GM18505 (cell line): Measurements from ENCODE around the gene CTNNA3.

Experiments
- ATAC-seq: cut with Tn5 transposase; IDR thresholded peaks from one replicate; pipeline ENCODE4 v1.9.1; 2021; ENCODE audit not compliant: unreplicated experiment
- POLR2A ChIP-seq: IDR thresholded peaks from 4 replicates; pipeline ENCODE4 v1.6.1; 2011; ENCODE audit warnings: borderline replicate concordance; ENCODE audit not compliant: insufficient read depth, insufficient read length; ENCODE audit errors: extremely low read depth

Gene CTNNA3

GRCh38 chr10:66828957-66829356 lies 867.0 kb downstream of the CTNNA3 start:
- no peak for TF ChIP-seq POLR2A
- ATAC-seq, result no peak

GRCh38 chr10:66827353-66827752 lies 868.6 kb downstream of the CTNNA3 start:
- no peak for TF ChIP-seq POLR2A
- no peak for ATAC-seq

GRCh38 chr10:66823301-66823700 lies 872.7 kb downstream of the CTNNA3 start:
- no peak for ATAC-seq
- no peak for TF ChIP-seq POLR2A

GRCh38 chr10:66822801-66823200 lies 873.2 kb downstream of the CTNNA3 start:
- TF ChIP-seq POLR2A, result no peak
- no peak for ATAC-seq

GRCh38 chr10:66819691-66820090 lies 876.3 kb downstream of the CTNNA3 start:
- ATAC-seq, result no peak
- no peak for TF ChIP-seq POLR2A

GRCh38 chr10:66813122-66813521 lies 882.9 kb downstream of the CTNNA3 start:
- no peak for ATAC-seq
- no peak for TF ChIP-seq POLR2A

- ATAC-seq, result no peak
- TF ChIP-seq POLR2A, result no peak
These were observed 884.8 kb downstream of the CTNNA3 start for GRCh38 chr10:66811211-66811610.

GRCh38 chr10:66809402-66809801 lies 886.6 kb downstream of the CTNNA3 start:
- no peak for TF ChIP-seq POLR2A
- no peak for ATAC-seq

- no peak for TF ChIP-seq POLR2A
- ATAC-seq, result no peak
These were observed 890.4 kb downstream of the CTNNA3 start for GRCh38 chr10:66805612-66806011.

- ATAC-seq, result no peak
- no peak for TF ChIP-seq POLR2A
These were observed 891.0 kb downstream of the CTNNA3 start for GRCh38 chr10:66804962-66805361.

- no peak for TF ChIP-seq POLR2A
- ATAC-seq, result no peak
These were observed 892.8 kb downstream of the CTNNA3 start for GRCh38 chr10:66803174-66803573.

GRCh38 chr10:66799474-66799873 lies 896.5 kb downstream of the CTNNA3 start:
- no peak for ATAC-seq
- no peak for TF ChIP-seq POLR2A

GRCh38 chr10:66795866-66796265 lies 900.1 kb downstream of the CTNNA3 start:
- no peak for TF ChIP-seq POLR2A
- ATAC-seq, result no peak

- TF ChIP-seq POLR2A, result no peak
- no peak for ATAC-seq
These were observed 903.6 kb downstream of the CTNNA3 start for GRCh38 chr10:66792441-66792840.
